Spinal cord (tissue), 10 donors: ENCODE measurements around the gene HOXC12. TPM values are rescaled to one million over a fixed set of nuclear protein-coding genes. Genes with fewer than 3 reads are reported as not detected.

Experiments
- DNase-seq, 6 donors: peaks; one replicate each; pipeline versions ENCODE4 v3.0.0 to v3.0.0-alpha.2; 2013 to 2015; ENCODE audit warnings: low spot score in 6 of 6, low read depth in 4 of 6
- H3K27ac ChIP-seq: one replicate; pipeline ENCODE4 v1.5.1; 2013; ENCODE audit warnings: low read depth, low read length, control low read depth
- H3K27me3 ChIP-seq: one replicate; pipeline ENCODE4 v1.6.1; 2013; ENCODE audit warnings: low read length; ENCODE audit not compliant: control insufficient read depth, insufficient read depth
- H3K36me3 ChIP-seq: one replicate; pipeline ENCODE4 v1.6.1; 2013; ENCODE audit warnings: low read length; ENCODE audit not compliant: control insufficient read depth, insufficient read depth
- H3K4me1 ChIP-seq: one replicate; pipeline ENCODE4 v1.6.1; 2013; ENCODE audit warnings: low read length; ENCODE audit not compliant: control insufficient read depth, insufficient read depth
- H3K4me3 ChIP-seq: one replicate; pipeline ENCODE4 v1.5.1; 2013; ENCODE audit warnings: low read depth, low read length, control low read depth
- H3K9me3 ChIP-seq: one replicate; pipeline ENCODE4 v1.6.1; 2013; ENCODE audit warnings: low read length; ENCODE audit not compliant: control insufficient read depth, insufficient read depth
- WGBS: methylation state at CpG from one replicate; pipeline ENCODE4 v1.1.5; 2013; ENCODE audit warnings: missing lambda C conversion rate; ENCODE audit not compliant: insufficient coverage; 5-methylcytosine and 5-hydroxymethylcytosine counted together
- polyA plus RNA-seq, 2 donors: library from polyadenylated mRNA; unstranded; fragments of 120-200 nt; gene quantifications; one replicate each; pipeline ENCODE4 v1.2.1, GENCODE V29; 2013; ENCODE audit not compliant: insufficient read length in 2 of 2
- total RNA-seq, 2 donors: library from RNA; depleted of rRNA in 1 of 2; stranded (reverse); fragments of 120-200 nt in 1 of 2; fragments of >200 nt in 1 of 2; gene quantifications; one replicate each; pipeline versions ENCODE4 v1.2.3 to v1.2.4, GENCODE V29; 2013 to 2014
- donor health status: healthy.

The HOXC12 gene
- total and polyA plus RNA-seq, 4 donors, result 2.3 TPM; not detected in 3

GRCh38 chr12:53956914-53957536 is 2.3 kb downstream of the HOXC12 start:
- Histone ChIP-seq H3K4me3 (no peak overlapping the region), H3K36me3 (no peaks in the 10 kb centered on the region), H3K27me3 (peaks cover 99% of the 10 kb centered on the region), H3K9me3 (no peaks in the 10 kb centered on the region), H3K4me1 (peaks cover 29% of the 10 kb centered on the region), H3K27ac (no peak overlapping the region)
- DNase-seq, result no peak
- 16% methylated on average over 10 of the region's 11 CpGs for WGBS

DNA sequence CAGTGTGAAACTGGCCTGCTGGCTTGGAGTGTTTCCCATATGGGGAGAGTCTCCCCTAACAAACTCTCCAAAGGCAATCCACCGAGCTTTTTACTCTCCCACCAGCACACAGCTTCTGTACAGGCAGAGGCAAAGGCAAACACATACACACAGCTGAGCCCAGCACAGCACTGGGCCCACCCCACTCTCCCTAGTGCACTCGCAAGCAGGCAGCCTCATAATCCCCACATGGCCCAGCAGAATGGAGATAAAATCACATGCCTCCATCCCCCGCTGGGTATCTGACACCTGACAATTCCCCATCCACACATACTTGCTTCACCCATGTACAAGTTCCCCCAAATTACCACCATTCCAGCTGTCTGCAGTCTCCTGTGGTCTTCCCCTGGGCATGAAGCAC is 3.4 kb downstream of the HOXC12 start:
- H3K27me3 ChIP-seq, result peaks cover 99% of the 10 kb centered on the region
- H3K4me3 ChIP-seq, result no peak overlapping the region
- 27% methylated on average over 3 of the region's 3 CpGs for WGBS
- no peak overlapping the region for H3K27ac ChIP-seq
- no peaks in the 10 kb centered on the region for H3K36me3 ChIP-seq
- no peak for DNase-seq
- no peaks in the 10 kb centered on the region for H3K9me3 ChIP-seq
- H3K4me1 ChIP-seq, result peaks cover 24% of the 10 kb centered on the region

DNA sequence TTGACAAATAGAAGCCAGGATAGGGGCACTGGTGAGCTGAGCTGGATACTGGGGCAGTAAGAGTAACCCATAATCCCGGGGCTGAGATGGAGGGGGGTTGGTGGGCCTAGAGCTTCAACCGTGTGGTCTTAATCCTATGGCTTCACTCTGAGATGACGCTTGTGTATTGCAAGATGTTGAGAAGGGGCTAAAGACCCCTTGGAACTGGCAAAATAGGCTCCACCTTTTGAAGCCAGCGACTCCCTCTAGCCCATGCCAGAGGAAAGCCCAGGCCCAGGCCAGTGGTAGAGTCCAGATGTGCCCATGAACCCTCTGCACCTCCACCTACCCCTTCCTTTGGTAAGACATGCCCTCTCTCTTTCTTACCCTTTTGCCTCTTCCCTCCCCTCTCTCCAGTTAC is 4.6 kb downstream of the HOXC12 start:
- Histone ChIP-seq H3K27ac (no peak overlapping the region), H3K4me1 (peaks cover 29% of the 10 kb centered on the region), H3K4me3 (no peak overlapping the region), H3K36me3 (no peaks in the 10 kb centered on the region), H3K27me3 (peaks cover 99% of the 10 kb centered on the region), H3K9me3 (no peaks in the 10 kb centered on the region)
- no peak for DNase-seq
- 6% methylated on average over 4 of the region's 4 CpGs for WGBS

DNA sequence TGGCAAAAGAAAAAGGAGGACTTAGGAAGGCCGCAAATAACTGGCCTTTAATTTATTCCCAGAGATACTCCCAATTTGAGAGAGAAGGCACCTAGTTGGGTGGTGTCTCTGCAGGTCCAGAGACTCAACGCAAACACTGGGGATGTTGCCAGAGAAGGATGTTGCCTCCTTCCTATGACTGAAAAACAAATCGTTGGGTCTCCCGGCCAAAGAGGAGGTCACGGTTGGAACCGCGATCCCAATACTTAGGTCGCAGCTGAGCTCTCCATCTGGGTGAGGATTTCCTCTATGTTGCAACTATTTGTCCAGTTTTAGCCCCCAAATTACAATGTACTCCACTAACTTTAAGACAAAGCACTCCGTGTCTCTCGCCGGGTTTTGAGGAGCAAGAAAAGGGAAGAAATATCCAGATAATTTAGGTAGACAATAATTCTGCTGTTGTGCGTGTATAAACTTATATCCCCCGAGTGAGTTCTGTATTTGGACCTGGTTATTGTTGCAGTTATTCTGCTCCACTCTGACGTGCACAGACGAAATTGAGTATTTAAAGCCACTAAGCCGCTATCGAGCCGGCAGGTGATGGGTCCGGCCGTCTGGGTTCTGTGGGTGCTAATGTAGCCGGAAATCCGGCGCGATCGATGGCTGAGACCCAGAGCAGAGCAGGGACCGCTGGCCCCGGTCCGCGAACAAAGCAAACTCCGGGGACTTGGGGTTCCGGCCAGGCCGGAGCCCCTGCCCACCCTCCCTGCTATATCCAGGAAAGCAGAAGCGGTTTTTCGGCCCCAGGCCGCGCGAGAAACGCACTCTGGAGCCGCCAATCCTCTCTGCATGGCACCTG is 5.7 kb downstream of the HOXC12 start:
- no peaks in the 10 kb centered on the region for H3K36me3 ChIP-seq
- H3K4me3 ChIP-seq, result no peak overlapping the region
- WGBS, result 8% methylated on average over 35 of the region's 39 CpGs
- no peaks in the 10 kb centered on the region for H3K9me3 ChIP-seq
- H3K27me3 ChIP-seq, result peaks cover 100% of the 10 kb centered on the region
- no peak overlapping the region for H3K27ac ChIP-seq
- DNase-seq, result no peak
- peaks cover 21% of the 10 kb centered on the region for H3K4me1 ChIP-seq

DNA sequence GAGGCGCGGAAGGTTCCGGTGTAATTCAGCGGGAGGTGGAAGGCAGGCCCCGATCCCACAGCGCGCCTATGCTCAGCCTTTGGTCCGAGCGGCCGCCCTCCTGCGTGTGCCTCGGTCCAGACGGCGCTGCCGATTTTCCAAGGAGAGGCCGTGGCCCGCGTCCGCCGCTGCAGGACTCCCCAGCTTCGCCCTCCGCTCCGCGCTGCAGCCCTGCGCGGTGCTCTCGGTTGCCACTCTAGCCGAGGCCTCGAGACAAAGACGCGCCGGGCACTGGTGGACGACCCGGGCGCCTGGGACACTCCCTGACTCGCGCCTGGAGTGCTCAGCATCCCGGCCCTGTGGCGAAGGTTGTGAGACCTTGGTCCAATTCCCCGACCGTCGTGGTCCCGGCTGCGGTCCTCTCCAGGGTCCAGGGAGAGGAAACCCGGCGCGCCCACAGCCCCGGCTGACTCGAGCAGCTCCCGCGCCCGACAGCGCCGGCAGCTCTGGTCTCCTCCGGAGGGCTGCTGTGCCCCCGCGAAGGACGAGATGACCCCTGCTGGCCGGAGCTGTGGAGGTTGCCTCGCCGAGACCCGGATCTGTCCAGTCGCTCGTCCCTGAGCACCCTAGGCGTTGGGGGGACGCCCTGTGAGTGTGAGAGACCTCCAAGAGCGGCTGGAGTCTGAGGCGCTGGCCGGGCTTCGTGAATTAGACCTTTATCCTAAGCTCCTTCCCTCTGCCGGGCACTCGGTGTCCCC is 6.5 kb downstream of the HOXC12 start:
- 1% methylated on average over 72 of the region's 72 CpGs for WGBS
- peaks cover 23% of the 10 kb centered on the region for H3K4me1 ChIP-seq
- no peak overlapping the region for H3K4me3 ChIP-seq
- peaks cover 100% of the 10 kb centered on the region for H3K27me3 ChIP-seq
- H3K36me3 ChIP-seq, result no peaks in the 10 kb centered on the region
- no peaks in the 10 kb centered on the region for H3K9me3 ChIP-seq
- no peak for DNase-seq
- no peak overlapping the region for H3K27ac ChIP-seq

GRCh38 chr12:53963005-53963404 is 8.3 kb downstream of the HOXC12 start:
- peaks cover 30% of the 10 kb centered on the region for H3K4me1 ChIP-seq
- no peaks in the 10 kb centered on the region for H3K9me3 ChIP-seq
- H3K27me3 ChIP-seq, result peaks cover 100% of the 10 kb centered on the region
- 39% methylated on average over 7 of the region's 7 CpGs for WGBS
- peak overlapping the region; percentile 16 for H3K4me3 ChIP-seq
- no peaks in the 10 kb centered on the region for H3K36me3 ChIP-seq
- DNase-seq, result no peak
- H3K27ac ChIP-seq, result no peak overlapping the region

- WGBS, result 8% methylated on average over 31 of the region's 38 CpGs
- Histone ChIP-seq H3K9me3 (no peaks in the 10 kb centered on the region), H3K36me3 (no peaks in the 10 kb centered on the region), H3K4me3 (peak overlapping the region; percentile 16), H3K4me1 (peaks cover 30% of the 10 kb centered on the region), H3K27ac (no peak overlapping the region), H3K27me3 (peaks cover 100% of the 10 kb centered on the region)
- no peak for DNase-seq
These were observed 9.0 kb downstream of the HOXC12 start for GRCh38 chr12:53963434-53964314.

GRCh38 chr12:53964315-53964713 is 9.6 kb downstream of the HOXC12 start:
- Histone ChIP-seq H3K9me3 (no peaks in the 10 kb centered on the region), H3K4me1 (peaks cover 30% of the 10 kb centered on the region), H3K36me3 (no peaks in the 10 kb centered on the region), H3K27ac (no peak overlapping the region), H3K4me3 (peak overlapping the region; percentile 32), H3K27me3 (peaks cover 100% of the 10 kb centered on the region)
- no CpG with 5 or more reads among the region's 2 CpGs for WGBS
- no peak for DNase-seq
